Liver (tissue), 3 donors: ENCODE measurements around the gene CTSE.

ENCODE experiments used
- CTCF ChIP-seq: fragments of 150-350 bp; IDR thresholded peaks from 2 replicates; pipeline ENCODE4 v1.5.1; 2017; ENCODE audit warnings: improper control_type of control experiment, low read depth, low read length; ENCODE audit not compliant: missing input control
- EGR1 ChIP-seq, 2 donors: IDR thresholded peaks; 2 replicates each; pipeline ENCODE4 v1.6.1; 2016 to 2018; ENCODE audit warnings: antibody characterized with exemption in 2 of 2, low read depth in 2 of 2
- FOXA2 ChIP-seq: IDR thresholded peaks from 2 replicates; pipeline ENCODE4 v1.6.1; 2016; ENCODE audit warnings: antibody characterized with exemption
- HNF4A ChIP-seq, 2 donors: conservative IDR thresholded peaks; 2 replicates each; pipeline ENCODE4 v1.6.1; 2016; ENCODE audit warnings: antibody characterized with exemption in 2 of 2, mild to moderate bottlenecking in 2 of 2
- JUND ChIP-seq, 2 donors: IDR thresholded peaks; 2 replicates each; pipeline ENCODE4 v1.6.1; 2016; ENCODE audit warnings: antibody characterized with exemption in 2 of 2
- MAX ChIP-seq: IDR thresholded peaks from 2 replicates; pipeline ENCODE4 v1.6.1; 2016; ENCODE audit warnings: antibody characterized with exemption
- REST ChIP-seq: IDR thresholded peaks from 2 replicates; pipeline ENCODE4 v1.6.1; 2016; ENCODE audit warnings: antibody characterized with exemption, mild to moderate bottlenecking
- SP1 ChIP-seq: IDR thresholded peaks from 2 replicates; pipeline ENCODE4 v1.6.1; 2018; ENCODE audit warnings: antibody characterized with exemption, mild to moderate bottlenecking
- TAF1 ChIP-seq: conservative IDR thresholded peaks from 2 replicates; pipeline ENCODE4 v1.6.1; 2016; ENCODE audit warnings: antibody characterized with exemption, mild to moderate bottlenecking
- YY1 ChIP-seq: IDR thresholded peaks from 2 replicates; pipeline ENCODE4 v1.6.1; 2016; ENCODE audit warnings: antibody characterized with exemption, mild to moderate bottlenecking
- ZBTB33 ChIP-seq: IDR thresholded peaks from 2 replicates; pipeline ENCODE4 v1.6.1; 2016; ENCODE audit warnings: antibody characterized with exemption
- donor health status: healthy.
- donor health status: healthy.

GRCh38 chr1:205978676-205979075 lies 45.0 kb downstream of the CTSE start:
- no peak for TF ChIP-seq CTCF
- TF ChIP-seq JUND (IDR thresholded peaks at IDR 0.05): no peak
- TF ChIP-seq YY1: no peak
- TF ChIP-seq SP1: no peak
- no peak for TF ChIP-seq TAF1
- TF ChIP-seq REST: no peak
- no peak for TF ChIP-seq ZBTB33
- no peak for TF ChIP-seq MAX
- no peak for TF ChIP-seq FOXA2
- no peak for TF ChIP-seq EGR1 (IDR thresholded peaks at IDR 0.05; ENCODE audit: low read depth in 2 of 2)
- TF ChIP-seq HNF4A (conservative IDR thresholded peaks at IDR 0.05): no peak
